Ovary (tissue), 9 donors: ENCODE measurements around the gene CIDEA. TPM values are rescaled to one million over a fixed set of nuclear protein-coding genes. Genes with fewer than 3 reads are reported as not detected.
A peak's percentile ranks its signal among the peaks of the same experiment; 100 is the strongest.

ENCODE experiments used
- DNase-seq, 5 donors: peaks; one replicate each; pipeline ENCODE4 v3.0.0-alpha.2; 2019 to 2020
- H3K27ac ChIP-seq, 2 donors: fragments of 200-600 bp; one replicate each; pipeline versions ENCODE4 v1.5.1 to v1.8.0; 2019 to 2022
- H3K27me3 ChIP-seq: fragments of 200-600 bp; one replicate; pipeline ENCODE4 v1.8.0; 2022
- H3K36me3 ChIP-seq: fragments of 200-600 bp; sonication (generic); one replicate; pipeline ENCODE4 v1.5.1; 2019
- H3K4me1 ChIP-seq: one replicate; pipeline ENCODE4 v1.8.1; 2013; ENCODE audit warnings: mild to moderate bottlenecking, moderate library complexity; ENCODE audit not compliant: insufficient read depth
- H3K4me3 ChIP-seq: fragments of 200-600 bp; sonication (generic); one replicate; pipeline ENCODE4 v1.5.1; 2017
- H3K9me3 ChIP-seq, 2 donors: fragments of 200-600 bp in 1 of 2; sonication (generic) in 1 of 2; one replicate each; pipeline versions ENCODE4 v1.5.1 to v1.8.1; 2013 to 2019; ENCODE audit warnings: mild to moderate bottlenecking in 1 of 2, moderate library complexity in 1 of 2
- CTCF ChIP-seq, 3 donors: fragments of 450-650 bp in 2 of 3; fragments of 200-600 bp in 1 of 3; IDR thresholded peaks; one replicate each; pipeline versions ENCODE4 v1.5.1 to v1.8.0; 2016 to 2022; ENCODE audit warnings: antibody characterized with exemption in 3 of 3, mild to moderate bottlenecking in 1 of 3
- EP300 ChIP-seq: sonication (generic); formaldehyde crosslinking; IDR thresholded peaks from one replicate; pipeline ENCODE4 v1.6.1; 2017; ENCODE audit warnings: antibody characterized with exemption
- POLR2A ChIP-seq: fragments of 450-650 bp; IDR thresholded peaks from one replicate; pipeline ENCODE4 v1.6.1; 2017; ENCODE audit warnings: antibody characterized with exemption, mild to moderate bottlenecking, moderate library complexity
- WGBS, 3 donors: extraction: QIAGEN DNeasy Blood & Tissue Kit in 1 of 3; methylation state at CpG; one replicate each; pipeline versions ENCODE4 v1.1.5 to v1.1.7; 2013 to 2017; 5-methylcytosine and 5-hydroxymethylcytosine counted together
- intact Hi-C, 4 donors: fragments of 100-400 bp; cut with DNase I; formaldehyde crosslinking; loops; one replicate each; pipeline versions ENCODE4 v1.11.0 to v1.15.1; 2022 to 2023
- polyA plus RNA-seq, 2 donors: library from polyadenylated mRNA; stranded (reverse); fragments of 200-250 nt in 1 of 2; fragments of 350-450 nt in 1 of 2; fragmentation: Illumina TruSeq in 1 of 2; extraction: RNeasy Lipid Tissue Mini Kit (QIAGEN cat#74804) in 1 of 2; gene quantifications; one replicate each; pipeline ENCODE4 v1.2.3, GENCODE V29; 2013 to 2014
- total RNA-seq, 7 donors: library from RNA; depleted of rRNA in 2 of 7; stranded (reverse); fragments of >200 nt in 2 of 7; fragmentation: NEBNext Ultra II Directional in 3 of 7; extraction: Animal tissue kit (Norgen Biotek cat#: 25700) in 3 of 7; gene quantifications; one replicate each; pipeline versions ENCODE4 v1.1.0 to v1.2.4, GENCODE V29; 2016 to 2023
- donor health status: DM: no; HTN: no; CAD: no; lungs with moderate emphysema.
- donor health status: DM: no; HTN: no; CAD: no.
- donor health status: Bipolar disorder and iron deficiency.
- donor health status: DM: yes; HTN: yes; CAD: no.
- donor health status: DM: no; HTN: no; CAD: no.
- donor health status: DM: yes; HTN: yes; CAD: no.

Gene CIDEA
- total and polyA plus RNA-seq, 9 donors: 0.15 TPM; not detected in 8

GRCh38 chr18:12264864-12265263, 10.7 kb downstream of the CIDEA start:
- H3K27me3 ChIP-seq: no peaks in the 10 kb centered on the region
- H3K4me1 ChIP-seq: no peaks in the 10 kb centered on the region
- H3K4me3 ChIP-seq: no peak overlapping the region
- H3K9me3 ChIP-seq: no peaks in the 10 kb centered on the region
- no peak overlapping the region for H3K27ac ChIP-seq
- no peak for TF ChIP-seq EP300
- no peak for TF ChIP-seq CTCF (IDR thresholded peaks at IDR 0.05)
- no peak for TF ChIP-seq POLR2A
- H3K36me3 ChIP-seq: no peaks in the 10 kb centered on the region
- 56 to 63% (median 61%) methylated on average over 2 of the region's 2 CpGs for WGBS, 3 donors
- intact Hi-C loops: no loop called here
- DNase-seq: no peak

GRCh38 chr18:12271376-12272235, 17.4 kb downstream of the CIDEA start:
- Histone ChIP-seq H3K4me1 (no peaks in the 10 kb centered on the region), H3K4me3 (peak overlapping the region; percentile 46), H3K36me3 (no peaks in the 10 kb centered on the region), H3K27ac (peak overlapping the region in 1 of 2 donors; percentile 47), H3K27me3 (no peaks in the 10 kb centered on the region), H3K9me3 (no peaks in the 10 kb centered on the region)
- TF ChIP-seq CTCF (IDR thresholded peaks at IDR 0.05) (peak; percentile 52 to 94 (median 81)), EP300 (peak; percentile 34), POLR2A (peak; percentile 17)
- intact Hi-C loops: loop anchor here in 3 of 4 donors (10.0 kb wide), 2 partner anchors 103 to 383 kb away; partner anchors contain the start of genes AFG3L2 (in 2 of the 3) and SPIRE1 (in 1 of the 3)
- 18 to 19% (median 18%) methylated on average over 51 of the region's 51 CpGs for WGBS, 3 donors
- DNase-seq: peak; percentile 78 to 91 (median 83)

GRCh38 chr18:12274793-12275192, 20.6 kb downstream of the CIDEA start:
- intact Hi-C loops: loop anchor here in 3 of 4 donors (10.0 kb wide), 2 partner anchors 100 to 380 kb away; partner anchors contain the start of genes AFG3L2 (in 2 of the 3) and SPIRE1 (in 1 of the 3)
- Histone ChIP-seq H3K27me3 (no peaks in the 10 kb centered on the region), H3K36me3 (no peaks in the 10 kb centered on the region), H3K4me1 (peaks cover 16% of the 10 kb centered on the region), H3K4me3 (no peak overlapping the region), H3K27ac (no peak overlapping the region), H3K9me3 (no peaks in the 10 kb centered on the region)
- TF ChIP-seq CTCF (IDR thresholded peaks at IDR 0.05): no peak
- no peak for TF ChIP-seq EP300
- TF ChIP-seq POLR2A: no peak
- DNase-seq: no peak
- WGBS, 3 donors: 97 to 98% (median 97%) methylated on average over 4 of the region's 4 CpGs

GRCh38 chr18:12276736-12277554, 22.8 kb downstream of the CIDEA start:
- Histone ChIP-seq H3K27ac (peak overlapping the region in 1 of 2 donors; percentile 33), H3K4me1 (peaks cover 16% of the 10 kb centered on the region), H3K9me3 (no peaks in the 10 kb centered on the region), H3K27me3 (no peaks in the 10 kb centered on the region), H3K36me3 (no peaks in the 10 kb centered on the region), H3K4me3 (no peak overlapping the region)
- intact Hi-C loops: loop anchor here in 3 of 4 donors (10.0 kb wide), 2 partner anchors 98 to 378 kb away; partner anchors contain the start of genes AFG3L2 (in 2 of the 3) and SPIRE1 (in 1 of the 3)
- WGBS, 3 donors: 63 to 68% (median 64%) methylated on average over 21 to 26 of the region's 26 CpGs
- TF ChIP-seq POLR2A (no peak), EP300 (no peak), CTCF (IDR thresholded peaks at IDR 0.05) (no peak)
- DNase-seq: peak in 1 of 5 donors; percentile 53
